ENCODE data around the gene RPS5. TPM values are rescaled to one million over a fixed set of nuclear protein-coding genes. Genes with fewer than 3 reads are reported as not detected.
A peak's percentile ranks its signal among the peaks of the same experiment; 100 is the strongest.
"Not testable (repeated sequence)": the region's sequence is repeated elsewhere in the genome, so short reads cannot be mapped to it uniquely, and the experiment has no call there.

RPS5 gene
- polyA plus RNA-seq, 3 donors from 2014 or later = 558 to 1,355 (median 731) TPM

DNA sequence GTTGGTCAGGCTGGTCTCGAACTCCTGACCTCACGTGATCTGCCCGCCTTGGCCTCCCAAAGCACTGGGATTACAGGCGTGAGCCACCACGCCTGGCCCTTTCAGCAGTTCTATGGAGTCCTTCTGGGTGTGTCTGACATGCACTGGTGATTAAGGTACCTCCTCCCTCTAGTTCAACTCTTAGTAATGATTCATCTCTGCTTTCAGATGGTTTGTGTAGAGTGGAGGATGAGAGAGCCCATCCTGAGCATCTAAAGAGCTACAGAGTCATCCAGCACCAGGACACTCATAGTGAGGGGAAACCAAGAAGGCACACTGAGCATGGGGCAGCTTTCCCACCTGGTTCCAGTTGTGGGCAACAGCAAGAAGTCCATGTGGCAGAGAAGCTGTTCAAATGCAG, 29.5 kb downstream of the RPS5 start:
- Mint-ChIP-seq H3K4me3 (no peak overlapping the region), H3K27ac (no peak overlapping the region), H3K9me3 (peaks cover 0 to 2% (median 0%) of the 10 kb centered on the region in 6 donors), H3K27me3 (ENCODE audit: low read depth in 3 of 3) (peaks cover 0 to 7% (median 0%) of the 10 kb centered on the region in 3 donors), H3K36me3 (peaks cover 20 to 32% (median 32%) of the 10 kb centered on the region in 3 donors), H3K4me1 (no peaks in the 10 kb centered on the region)
- DNase-seq = no peak

DNA sequence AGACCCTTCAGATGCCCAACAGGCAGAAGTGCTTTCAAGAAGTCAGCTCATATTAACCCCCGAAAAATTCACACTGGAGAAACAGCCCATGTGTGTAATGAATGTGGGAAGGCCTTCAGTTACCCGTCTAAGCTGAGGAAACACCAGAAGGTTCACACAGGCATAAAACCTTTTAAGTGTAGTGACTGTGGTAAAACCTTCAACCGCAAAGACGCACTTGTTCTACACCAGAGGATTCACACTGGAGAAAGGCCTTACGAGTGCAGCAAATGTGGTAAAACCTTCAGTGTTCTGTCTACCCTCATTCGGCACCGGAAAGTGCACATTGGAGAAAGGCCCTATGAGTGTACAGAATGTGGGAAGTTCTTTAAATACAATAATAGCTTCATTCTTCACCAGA, 30.0 kb downstream of the RPS5 start:
- no peak overlapping the region for H3K27ac Mint-ChIP-seq
- peaks cover 20 to 32% (median 32%) of the 10 kb centered on the region in 3 donors for H3K36me3 Mint-ChIP-seq
- no peak overlapping the region for H3K4me3 Mint-ChIP-seq
- no peak for DNase-seq
- H3K4me1 Mint-ChIP-seq = no peaks in the 10 kb centered on the region
- H3K9me3 Mint-ChIP-seq = peaks cover 0 to 2% (median 0%) of the 10 kb centered on the region in 6 donors
- H3K27me3 Mint-ChIP-seq (ENCODE audit: low read depth in 3 of 3) = peaks cover 0 to 7% (median 0%) of the 10 kb centered on the region in 3 donors

DNA sequence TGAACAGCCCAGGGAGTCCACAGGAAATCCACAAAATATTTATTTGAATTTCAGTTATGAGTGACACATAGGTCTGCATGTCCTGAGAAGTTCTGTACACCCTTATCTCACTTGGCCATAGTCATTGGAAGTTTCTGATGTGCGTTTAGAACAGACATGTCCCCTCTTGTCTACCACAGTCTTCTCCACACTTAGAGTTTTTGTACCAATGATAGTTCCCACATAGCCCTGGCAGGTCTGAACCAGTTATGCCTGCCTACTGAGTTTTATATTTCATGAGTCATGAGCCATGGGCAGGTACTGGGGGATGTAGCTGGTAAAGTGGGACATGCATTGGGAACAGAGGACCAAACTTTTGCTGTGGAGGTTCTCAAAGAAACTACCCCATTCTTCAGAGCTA, 41.5 kb downstream of the RPS5 start:
- H3K27ac Mint-ChIP-seq = no peak overlapping the region
- H3K4me1 Mint-ChIP-seq = no peaks in the 10 kb centered on the region
- peaks cover 5 to 13% (median 8%) of the 10 kb centered on the region in 3 donors for H3K36me3 Mint-ChIP-seq
- no peak overlapping the region for H3K4me3 Mint-ChIP-seq
- peaks cover 33 to 76% (median 48%) of the 10 kb centered on the region in 6 donors for H3K9me3 Mint-ChIP-seq
- peaks cover 2 to 5% (median 4%) of the 10 kb centered on the region in 3 donors for H3K27me3 Mint-ChIP-seq (ENCODE audit: low read depth in 3 of 3)
- no peak for DNase-seq

DNA sequence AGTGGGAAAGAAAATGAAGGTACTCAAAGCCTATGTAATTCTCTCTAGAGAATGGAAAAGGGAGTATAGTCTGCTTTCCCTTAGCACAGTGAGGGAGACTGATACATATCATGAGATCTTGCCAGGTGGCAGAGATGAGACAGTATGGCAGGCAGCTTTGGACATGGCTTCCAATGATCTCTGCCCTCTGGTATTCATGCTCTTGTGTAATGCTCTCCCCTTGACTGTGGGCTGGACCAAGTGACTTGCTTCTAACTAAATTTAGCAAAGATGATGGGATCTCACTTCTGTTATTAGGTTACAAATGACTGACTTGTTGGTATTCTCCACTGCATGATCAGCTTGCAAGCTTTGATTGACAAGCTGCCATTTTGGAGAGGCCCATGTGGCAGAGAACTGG, 42.7 kb downstream of the RPS5 start:
- no peak for DNase-seq
- Mint-ChIP-seq H3K4me1 (no peaks in the 10 kb centered on the region), H3K36me3 (peaks cover 13 to 19% (median 14%) of the 10 kb centered on the region in 3 donors), H3K27me3 (ENCODE audit: low read depth in 3 of 3) (peaks cover 2 to 5% (median 4%) of the 10 kb centered on the region in 3 donors), H3K9me3 (peaks cover 45 to 87% (median 57%) of the 10 kb centered on the region in 6 donors), H3K4me3 (no peak overlapping the region), H3K27ac (no peak overlapping the region)

DNA sequence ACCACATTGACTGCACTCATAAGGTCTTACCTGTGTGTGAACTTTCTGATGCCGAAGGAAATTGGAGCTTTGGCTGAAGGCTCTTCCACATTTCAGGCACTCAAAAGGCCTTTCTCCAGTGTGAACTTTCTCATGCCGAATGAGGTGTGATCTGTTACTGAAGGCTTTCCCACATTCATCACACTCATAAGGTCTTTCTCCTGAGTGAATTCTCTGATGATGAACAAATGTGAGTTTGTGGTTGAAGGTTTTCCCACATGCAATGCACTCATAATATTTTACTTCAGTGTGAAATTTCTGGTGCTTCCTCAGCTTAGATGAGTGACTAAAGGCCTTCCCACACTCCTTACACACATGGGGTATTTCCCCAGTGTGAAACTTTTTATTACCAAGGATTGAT, 47.1 kb downstream of the RPS5 start:
- Mint-ChIP-seq H3K9me3 (peaks cover 45 to 91% (median 85%) of the 10 kb centered on the region in 6 donors), H3K4me3 (no peak overlapping the region), H3K36me3 (peaks cover 40 to 58% (median 54%) of the 10 kb centered on the region in 3 donors), H3K27ac (peak overlapping the region in 1 of 6 donors; percentile 29), H3K27me3 (ENCODE audit: low read depth in 3 of 3) (peaks cover 2 to 6% (median 2%) of the 10 kb centered on the region in 3 donors), H3K4me1 (peaks cover 14% of the 10 kb centered on the region in 2 donors)
- DNase-seq = no peak

DNA sequence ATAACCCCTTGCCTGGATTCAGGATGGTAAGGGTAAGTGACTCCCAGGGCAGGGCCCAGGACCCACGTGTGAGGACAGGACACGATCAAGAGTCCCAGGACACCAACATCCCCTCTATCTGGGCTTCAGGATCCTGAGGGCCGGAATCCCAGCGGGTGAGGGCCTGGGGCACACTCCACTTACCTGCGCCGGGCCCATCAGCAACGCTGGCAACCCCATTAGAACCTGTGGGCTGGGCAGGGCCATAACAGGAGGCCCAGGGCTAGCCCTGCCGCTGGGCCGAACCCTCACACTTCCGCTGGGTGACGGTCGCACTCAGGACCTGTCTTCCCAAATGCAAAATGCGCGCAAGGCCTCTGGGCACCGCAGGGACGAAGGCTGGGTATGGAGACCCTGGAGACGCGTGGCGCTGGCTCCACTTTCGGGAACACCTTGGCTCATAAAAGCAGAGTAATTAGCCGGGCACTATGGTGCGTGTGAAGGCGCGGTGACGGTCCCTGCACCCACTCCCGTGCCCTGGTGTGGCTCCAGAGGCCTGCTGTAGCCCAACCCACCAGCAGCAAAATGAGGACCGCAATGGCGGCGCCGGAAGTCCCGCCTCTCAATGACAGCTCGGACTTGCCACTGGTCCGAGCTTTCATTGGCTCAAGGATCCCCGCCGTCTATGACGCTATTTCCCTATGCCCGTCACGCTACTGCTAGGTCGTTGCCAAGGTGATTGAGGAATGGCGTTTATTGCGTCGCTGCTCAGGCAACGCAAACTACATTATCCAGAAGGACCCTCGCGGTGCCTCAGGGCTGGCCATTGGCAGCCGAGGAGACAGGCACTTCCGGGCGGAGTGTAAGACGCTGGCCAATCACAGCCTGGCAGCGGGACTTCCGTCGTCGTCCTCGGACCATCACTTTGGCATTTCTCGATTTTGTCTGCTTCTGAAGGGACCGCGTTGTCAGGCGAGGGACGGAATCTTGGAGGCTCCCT, 52.8 kb downstream of the RPS5 start, which contains the start of gene ZNF132:
TSS of gene ZNF132 (minus strand) at position 578 of the 979 bp plus-strand sequence. CDS start at position 246, 332 bp downstream.
- H3K9me3 Mint-ChIP-seq = peaks cover 14 to 48% (median 43%) of the 10 kb centered on the region in 6 donors
- peak; percentile 96 to 97 (median 97) for DNase-seq
- peak within 1 kb of the TSS; percentile 88 to 99 (median 98) for H3K27ac Mint-ChIP-seq
- H3K27me3 Mint-ChIP-seq (ENCODE audit: low read depth in 3 of 3) = peaks cover 7 to 15% (median 7%) of the 10 kb centered on the region in 3 donors
- peaks cover 34 to 37% of the 10 kb centered on the region in 2 donors for H3K4me1 Mint-ChIP-seq
- H3K4me3 Mint-ChIP-seq = peak within 1 kb of the TSS; percentile 94 to 98 (median 95)
- peaks cover 33 to 46% (median 41%) of the 10 kb centered on the region in 3 donors for H3K36me3 Mint-ChIP-seq

DNA sequence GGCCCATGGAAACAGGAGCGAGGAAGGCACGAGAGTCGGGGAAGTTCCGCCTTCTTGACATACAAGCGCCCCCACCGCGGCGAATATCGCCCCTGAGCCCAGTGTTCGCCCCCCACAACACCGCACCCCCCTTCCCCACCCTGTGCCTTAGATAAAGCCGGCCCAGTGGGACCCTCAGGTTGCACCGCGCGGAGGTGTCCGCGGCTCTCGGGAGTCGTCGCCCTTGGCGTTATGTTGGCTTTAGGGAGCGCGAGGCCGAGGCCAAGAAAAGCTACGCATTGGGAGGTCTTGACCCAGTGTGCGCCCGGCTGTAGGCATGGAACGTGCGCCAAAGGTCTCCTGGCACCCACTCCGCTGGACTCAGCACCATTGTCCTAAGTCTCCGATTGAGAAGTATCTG, 53.5 kb downstream of the RPS5 start:
- Mint-ChIP-seq H3K4me1 (peaks cover 34 to 37% of the 10 kb centered on the region in 2 donors), H3K27ac (peak overlapping the region; percentile 88 to 99 (median 98)), H3K36me3 (peaks cover 27 to 39% (median 34%) of the 10 kb centered on the region in 3 donors), H3K9me3 (peaks cover 9 to 41% (median 36%) of the 10 kb centered on the region in 6 donors), H3K4me3 (peak overlapping the region; percentile 94 to 98 (median 95)), H3K27me3 (ENCODE audit: low read depth in 3 of 3) (peaks cover 7 to 15% (median 7%) of the 10 kb centered on the region in 3 donors)
- DNase-seq = no peak

DNA sequence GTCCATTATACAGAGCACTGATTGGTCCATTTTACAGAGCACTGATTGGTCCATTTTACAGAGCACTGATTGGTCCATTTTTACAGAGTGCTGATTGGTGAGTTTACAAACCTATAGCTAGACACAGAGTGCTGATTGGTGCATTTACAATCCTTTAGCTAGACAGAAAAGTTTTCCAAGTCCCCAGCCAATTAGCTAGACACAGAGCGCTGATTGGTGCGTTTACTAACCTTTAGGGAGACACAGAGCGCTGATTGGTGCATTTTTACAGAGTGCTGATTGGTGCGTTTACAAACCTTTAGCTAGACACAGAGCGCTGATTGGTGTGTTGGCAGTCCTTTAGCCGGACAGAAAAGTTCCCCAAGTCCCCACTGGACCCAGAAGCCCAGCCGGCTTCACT, 55.9 kb downstream of the RPS5 start:
- peaks cover 7 to 19% (median 14%) of the 10 kb centered on the region in 6 donors for H3K9me3 Mint-ChIP-seq
- not testable (repeated sequence) for H3K27ac Mint-ChIP-seq, DNase-seq, H3K4me3 Mint-ChIP-seq
- H3K4me1 Mint-ChIP-seq = peaks cover 28 to 29% of the 10 kb centered on the region in 2 donors
- H3K36me3 Mint-ChIP-seq = peaks cover 10 to 15% (median 13%) of the 10 kb centered on the region in 3 donors
- peaks cover 9 to 24% (median 11%) of the 10 kb centered on the region in 3 donors for H3K27me3 Mint-ChIP-seq (ENCODE audit: low read depth in 3 of 3)

Other genes starting within 250 kb of the RPS5 start
- gene ZNF329, start 236.5 kb upstream of the RPS5 start, polyA plus RNA-seq = 10 to 100 TPM in 1 of 3 donors, 1 to 10 TPM in 2; 4.0 to 11.5 (median 6.6) TPM
- gene ZNF274, start 204.2 kb upstream of the RPS5 start, polyA plus RNA-seq = 10 to 100 TPM; 12.5 to 26.2 (median 20.2) TPM
- 10 to 100 TPM; 24.1 to 31.4 (median 27.1) TPM for gene ZNF544, start 158.4 kb upstream of the RPS5 start, polyA plus RNA-seq
- gene ZNF8, start 108.3 kb upstream of the RPS5 start, polyA plus RNA-seq = 1 to 10 TPM in 1 of 3 donors, under 1 TPM in 1, not detected in 1; 0.29 to 1.0 TPM
- gene ERVK3-1, start 81.9 kb upstream of the RPS5 start, polyA plus RNA-seq = 100 to 1,000 TPM in 1 of 3 donors, 10 to 100 TPM in 2; 76.5 to 113 (median 91.6) TPM
- 1 to 10 TPM in 2 of 3 donors, under 1 TPM in 1; 0.90 to 3.0 (median 2.1) TPM for gene ZSCAN22, start 60.3 kb upstream of the RPS5 start, polyA plus RNA-seq
- 10 to 100 TPM; 14.4 to 33.4 (median 32.4) TPM for gene A1BG, start 33.8 kb upstream of the RPS5 start, polyA plus RNA-seq
- under 1 TPM; 0.40 to 0.91 (median 0.62) TPM for gene ZNF497, start 24.5 kb upstream of the RPS5 start, polyA plus RNA-seq
- gene ZNF837, start 6.2 kb upstream of the RPS5 start, polyA plus RNA-seq = 1 to 10 TPM; 1.2 to 3.6 (median 1.4) TPM
- gene RNF225, start 8.4 kb downstream of the RPS5 start, polyA plus RNA-seq = not detected
- 10 to 100 TPM in 1 of 3 donors, 1 to 10 TPM in 2; 3.4 to 12.2 (median 4.4) TPM for gene ZNF584, start 21.4 kb downstream of the RPS5 start, polyA plus RNA-seq
- 1 to 10 TPM in 1 of 3 donors, under 1 TPM in 1, not detected in 1; 0.60 to 1.2 TPM for gene ZNF132, start 52.9 kb downstream of the RPS5 start, polyA plus RNA-seq
- gene ZNF324B, start 64.4 kb downstream of the RPS5 start, polyA plus RNA-seq = 1 to 10 TPM in 2 of 3 donors, not detected in 1; 1.1 to 2.0 TPM
- 10 to 100 TPM in 2 of 3 donors, 1 to 10 TPM in 1; 5.8 to 13.8 (median 11.4) TPM for gene ZNF324, start 79.8 kb downstream of the RPS5 start, polyA plus RNA-seq
- 1 to 10 TPM; 2.3 to 3.6 (median 2.5) TPM for gene ZNF446, start 89.1 kb downstream of the RPS5 start, polyA plus RNA-seq
- 10 to 100 TPM in 2 of 3 donors, 1 to 10 TPM in 1; 7.6 to 23.7 (median 14.8) TPM for gene SLC27A5, start 124.7 kb downstream of the RPS5 start, polyA plus RNA-seq
- 1 to 10 TPM; 2.8 to 7.2 (median 3.4) TPM for gene ZBTB45, start 132.5 kb downstream of the RPS5 start, polyA plus RNA-seq
- gene TRIM28, start 156.8 kb downstream of the RPS5 start, polyA plus RNA-seq = 10 to 100 TPM; 34.3 to 36.3 (median 35.7) TPM
- 100 to 1,000 TPM; 210 to 265 (median 231) TPM for gene CHMP2A, start 167.8 kb downstream of the RPS5 start, polyA plus RNA-seq
- gene UBE2M, start 171.3 kb downstream of the RPS5 start, polyA plus RNA-seq = 10 to 100 TPM; 10.8 to 18.5 (median 15.5) TPM
- 10 to 100 TPM in 1 of 3 donors, 1 to 10 TPM in 2; 3.2 to 10.4 (median 7.1) TPM for gene MZF1, start 186.1 kb downstream of the RPS5 start, polyA plus RNA-seq